H9 (cell line): ENCODE data around the gene MLKL. TPM values are rescaled to one million over a fixed set of nuclear protein-coding genes. Genes with fewer than 3 reads are reported as not detected.

ENCODE experiments used
- DNase-seq: peaks from one replicate; pipeline ENCODE4 v3.0.0-alpha.2; 2017
- H2AFZ ChIP-seq: one replicate; pipeline ENCODE4 v1.6.1; 2013; ENCODE audit warnings: mild to moderate bottlenecking, low read length, control low read depth, moderate library complexity
- H2AK5ac ChIP-seq: 2 replicates; pipeline ENCODE4 v1.6.1; 2013; ENCODE audit warnings: low read length, control low read depth, mixed read lengths; ENCODE audit not compliant: insufficient read length
- H2BK120ac ChIP-seq: one replicate; pipeline ENCODE4 v1.6.1; 2013; ENCODE audit warnings: low read depth, mild to moderate bottlenecking, low read length, control low read depth, inconsistent platforms; ENCODE audit not compliant: poor library complexity, severe bottlenecking
- H2BK12ac ChIP-seq: 2 replicates; pipeline ENCODE4 v1.6.1; 2013; ENCODE audit warnings: low read length, control low read depth, mixed read lengths, low read depth; ENCODE audit not compliant: insufficient read length
- H2BK15ac ChIP-seq: 2 replicates; pipeline ENCODE4 v1.6.1; 2013; ENCODE audit warnings: low read depth, low read length, control low read depth
- H2BK20ac ChIP-seq: one replicate; pipeline ENCODE4 v1.6.1; 2013; ENCODE audit warnings: low read depth, mild to moderate bottlenecking, low read length, control low read depth, inconsistent platforms; ENCODE audit not compliant: poor library complexity, severe bottlenecking
- H2BK5ac ChIP-seq: 2 replicates; pipeline ENCODE4 v1.6.1; 2013; ENCODE audit warnings: low read length, control low read depth, mixed read lengths; ENCODE audit not compliant: insufficient read length
- H3K14ac ChIP-seq: 2 replicates; pipeline ENCODE4 v1.6.1; 2013; ENCODE audit warnings: low read length, control low read depth; ENCODE audit not compliant: insufficient read depth
- H3K18ac ChIP-seq: 2 replicates; pipeline ENCODE4 v1.6.1; 2013; ENCODE audit warnings: low read depth, mild to moderate bottlenecking, mixed read lengths, low read length, control low read depth; ENCODE audit not compliant: insufficient read length
- H3K23ac ChIP-seq: 2 replicates; pipeline ENCODE4 v1.6.1; 2013; ENCODE audit warnings: low read length, control low read depth, mixed read lengths, low read depth; ENCODE audit not compliant: insufficient read length
- H3K23me2 ChIP-seq: 2 replicates; pipeline ENCODE4 v1.6.1; 2013; ENCODE audit warnings: low read depth, mild to moderate bottlenecking, mixed read lengths, low read length, control low read depth; ENCODE audit not compliant: insufficient read length, poor library complexity, severe bottlenecking
- H3K27ac ChIP-seq: 2 replicates; pipeline ENCODE4 v1.5.1; 2013; ENCODE audit warnings: low read length, control low read depth, mixed read lengths, low read depth; ENCODE audit not compliant: insufficient read length
- H3K27me3 ChIP-seq: 2 replicates; pipeline ENCODE4 v1.6.1; 2013; ENCODE audit warnings: low read length, control low read depth, inconsistent platforms; ENCODE audit not compliant: insufficient read depth
- H3K4ac ChIP-seq: 2 replicates; pipeline ENCODE4 v1.6.1; 2013; ENCODE audit warnings: low read depth, mild to moderate bottlenecking, control low read depth, inconsistent platforms, low read length, moderate library complexity
- H3K4me1 ChIP-seq: 2 replicates; pipeline ENCODE4 v1.6.1; 2013; ENCODE audit warnings: low read length, control low read depth, inconsistent platforms; ENCODE audit not compliant: insufficient read depth
- H3K4me2 ChIP-seq: 2 replicates; pipeline ENCODE4 v1.6.1; 2013; ENCODE audit warnings: low read length, control low read depth, mixed read lengths; ENCODE audit not compliant: insufficient read length, insufficient read depth
- H3K56ac ChIP-seq: 2 replicates; pipeline ENCODE4 v1.6.1; 2013; ENCODE audit warnings: low read depth, mild to moderate bottlenecking, mixed read lengths, low read length, control low read depth; ENCODE audit not compliant: insufficient read length
- H3K79me1 ChIP-seq: 2 replicates; pipeline ENCODE4 v1.6.1; 2013; ENCODE audit warnings: low read depth, mild to moderate bottlenecking, moderate library complexity, low read length, control low read depth, inconsistent platforms; ENCODE audit not compliant: insufficient read depth, poor library complexity, severe bottlenecking
- H3K79me2 ChIP-seq: 2 replicates; pipeline ENCODE4 v1.6.1; 2013; ENCODE audit warnings: low read length, control low read depth, inconsistent platforms; ENCODE audit not compliant: insufficient read depth
- H3K9ac ChIP-seq: 2 replicates; pipeline ENCODE4 v1.6.1; 2013; ENCODE audit warnings: low read length, control low read depth, mixed read lengths; ENCODE audit not compliant: insufficient read length; ENCODE audit errors: extremely low read depth
- H3K9me3 ChIP-seq: one replicate; pipeline ENCODE4 v1.6.1; 2013; ENCODE audit warnings: low read depth, low read length, inconsistent platforms; ENCODE audit not compliant: control insufficient read depth
- H3T11ph ChIP-seq: one replicate; pipeline ENCODE4 v1.6.1; 2013; ENCODE audit warnings: mild to moderate bottlenecking, low read length, control low read depth, inconsistent platforms
- H4K20me1 ChIP-seq: one replicate; pipeline ENCODE4 v1.6.1; 2013; ENCODE audit not compliant: control insufficient read depth, insufficient read length, insufficient read depth
- H4K5ac ChIP-seq: 2 replicates; pipeline ENCODE4 v1.6.1; 2013; ENCODE audit warnings: low read depth, mild to moderate bottlenecking, mixed read lengths, low read length, control low read depth; ENCODE audit not compliant: insufficient read length
- H4K8ac ChIP-seq: replicated peaks from 2 replicates; pipeline ENCODE4 v1.6.1; 2013; ENCODE audit warnings: low read length, control low read depth, mixed read lengths, low read depth; ENCODE audit not compliant: insufficient read length
- H4K91ac ChIP-seq: 2 replicates; pipeline ENCODE4 v1.6.1; 2013; ENCODE audit warnings: low read depth, mild to moderate bottlenecking, moderate library complexity, mixed read lengths, low read length, control low read depth; ENCODE audit not compliant: insufficient read length
- H3K27ac Mint-ChIP-seq, 3 experiments: 2 replicates in 2 of 3; 3 replicates in 1 of 3; pipeline ENCODE4 v1.8.0; 2020 to 2021; ENCODE audit warnings: mixed read lengths in 3 of 3, mild to moderate bottlenecking in 1 of 3, moderate library complexity in 1 of 3
- H3K27me3 Mint-ChIP-seq: 2 replicates; pipeline ENCODE4 v1.8.0; 2021; ENCODE audit warnings: low read depth, mild to moderate bottlenecking, moderate library complexity, mixed read lengths
- H3K36me3 Mint-ChIP-seq, 3 experiments: 2 replicates in 2 of 3; 3 replicates in 1 of 3; pipeline ENCODE4 v1.8.0; 2020 to 2021; ENCODE audit warnings: low read depth in 3 of 3, mixed read lengths in 3 of 3; ENCODE audit not compliant: insufficient read depth in 1 of 3
- H3K4me1 Mint-ChIP-seq, 2 experiments: 2 replicates each; pipeline ENCODE4 v1.8.0; 2020; ENCODE audit warnings: mixed read lengths in 2 of 2
- H3K4me3 Mint-ChIP-seq, 2 experiments: 2 replicates in 1 of 2; 3 replicates in 1 of 2; pipeline ENCODE4 v1.8.0; 2020 to 2021; ENCODE audit warnings: mild to moderate bottlenecking in 2 of 2, mixed read lengths in 2 of 2, moderate library complexity in 1 of 2
- H3K9me3 Mint-ChIP-seq, 2 experiments: 2 replicates in 1 of 2; 3 replicates in 1 of 2; pipeline ENCODE4 v1.8.0; 2020; ENCODE audit warnings: mild to moderate bottlenecking in 2 of 2, mixed read lengths in 2 of 2, moderate library complexity in 1 of 2
- WGBS: extraction: QIAGEN DNeasy Blood & Tissue Kit; methylation state at CpG from one replicate; pipeline ENCODE4 v1.1.7; 2013; ENCODE audit warnings: missing lambda C conversion rate, low lambda C conversion rate, mixed read lengths; ENCODE audit not compliant: insufficient read length; ENCODE audit errors: extremely low coverage; 5-methylcytosine and 5-hydroxymethylcytosine counted together
- total RNA-seq: library from RNA; stranded (reverse); gene quantifications from 2 replicates; pipeline ENCODE4 v1.2.1, GENCODE V29; 2021
- TF ChIP-seq, protein P1 (sequence below): fragments of 200-600 bp; sonication (generic); conservative IDR thresholded peaks from 3 replicates; pipeline ENCODE4 v1.8.0; 2021; ENCODE audit warnings: antibody characterized with exemption, mild to moderate bottlenecking

The MLKL gene
- total RNA-seq, 1 experiment from 2014 or later, result 0.37 TPM

- Histone ChIP-seq H2BK5ac (no peak overlapping the region), H4K5ac (no peak overlapping the region), H3K4me1 (no peaks in the 10 kb centered on the region), H2AFZ (no peak overlapping the region), H3K23ac (no peak overlapping the region), H3T11ph (no peak overlapping the region), H3K9ac (no peak overlapping the region), H3K27me3 (no peaks in the 10 kb centered on the region), H2BK15ac (no peak overlapping the region), H2BK20ac (no peak overlapping the region), H4K20me1 (no peaks in the 10 kb centered on the region), H3K27ac (no peak overlapping the region), H2BK120ac (no peak overlapping the region), H3K79me1 (no peaks in the 10 kb centered on the region), H2AK5ac (no peak overlapping the region), H4K91ac (no peak overlapping the region), H3K14ac (no peak overlapping the region), H3K4ac (no peak overlapping the region), H3K56ac (no peak overlapping the region), H3K18ac (no peak overlapping the region), H3K23me2 (no peaks in the 10 kb centered on the region), H2BK12ac (no peak overlapping the region), H4K8ac (no peak overlapping the region), H3K4me2 (no peak overlapping the region), H3K79me2 (no peaks in the 10 kb centered on the region), H3K9me3 (no peaks in the 10 kb centered on the region)
- DNase-seq, result peak; percentile 84
- Mint-ChIP-seq H3K9me3 (no peaks in the 10 kb centered on the region), H3K36me3 (no peaks in the 10 kb centered on the region), H3K27ac (no peak overlapping the region), H3K4me1 (peaks cover 2 to 12% of the 10 kb centered on the region in 2 experiments), H3K27me3 (peaks cover 8% of the 10 kb centered on the region), H3K4me3 (no peak overlapping the region)
- TF ChIP-seq, protein P1, sequence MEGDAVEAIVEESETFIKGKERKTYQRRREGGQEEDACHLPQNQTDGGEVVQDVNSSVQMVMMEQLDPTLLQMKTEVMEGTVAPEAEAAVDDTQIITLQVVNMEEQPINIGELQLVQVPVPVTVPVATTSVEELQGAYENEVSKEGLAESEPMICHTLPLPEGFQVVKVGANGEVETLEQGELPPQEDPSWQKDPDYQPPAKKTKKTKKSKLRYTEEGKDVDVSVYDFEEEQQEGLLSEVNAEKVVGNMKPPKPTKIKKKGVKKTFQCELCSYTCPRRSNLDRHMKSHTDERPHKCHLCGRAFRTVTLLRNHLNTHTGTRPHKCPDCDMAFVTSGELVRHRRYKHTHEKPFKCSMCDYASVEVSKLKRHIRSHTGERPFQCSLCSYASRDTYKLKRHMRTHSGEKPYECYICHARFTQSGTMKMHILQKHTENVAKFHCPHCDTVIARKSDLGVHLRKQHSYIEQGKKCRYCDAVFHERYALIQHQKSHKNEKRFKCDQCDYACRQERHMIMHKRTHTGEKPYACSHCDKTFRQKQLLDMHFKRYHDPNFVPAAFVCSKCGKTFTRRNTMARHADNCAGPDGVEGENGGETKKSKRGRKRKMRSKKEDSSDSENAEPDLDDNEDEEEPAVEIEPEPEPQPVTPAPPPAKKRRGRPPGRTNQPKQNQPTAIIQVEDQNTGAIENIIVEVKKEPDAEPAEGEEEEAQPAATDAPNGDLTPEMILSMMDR, result peak; percentile 98
- no CpG with 5 or more reads among the region's 6 CpGs for WGBS
These were observed 8.8 kb upstream of the MLKL start for GRCh38 chr16:74709441-74709877.
